GM23338 (cell line): ENCODE measurements around the gene ANP32A.

Source experiments
- CTCF ChIP-seq, 2 experiments: fragments of 200-600 bp in 1 of 2; sonication (generic) in 1 of 2; conservative IDR thresholded peaks; 2 replicates each; pipeline versions ENCODE4 v1.5.1 to v1.6.1; 2016 to 2017; ENCODE audit warnings: antibody characterized with exemption in 2 of 2, low read depth in 2 of 2, mild to moderate bottlenecking in 2 of 2, moderate library complexity in 1 of 2
- ETS1 ChIP-seq: IDR thresholded peaks from 2 replicates; pipeline ENCODE4 v1.6.1; 2016; ENCODE audit warnings: antibody characterized with exemption
- NANOG ChIP-seq: IDR thresholded peaks from 2 replicates; pipeline ENCODE4 v1.6.1; 2016; ENCODE audit warnings: antibody characterized with exemption, borderline replicate concordance
- REST ChIP-seq: IDR thresholded peaks from one replicate; pipeline ENCODE4 v1.6.1; 2018; ENCODE audit warnings: antibody characterized with exemption; ENCODE audit not compliant: unreplicated experiment
- ZNF331 ChIP-seq: fragments of 250-450 bp; sonication (Bioruptor Pico); IDR thresholded peaks from 2 replicates; pipeline ENCODE4 v1.5.0; 2020; ENCODE audit warnings: low read depth, mild to moderate bottlenecking, moderate library complexity

- TF ChIP-seq CTCF (conservative IDR thresholded peaks at IDR 0.05; ENCODE audit: low read depth in 2 of 2): no peak
- TF ChIP-seq ZNF331: no peak
- no peak for TF ChIP-seq REST
- TF ChIP-seq ETS1: no peak
- TF ChIP-seq NANOG: no peak
Measured at GRCh38 chr15:68751622-68752021, 69.1 kb downstream of the ANP32A start.
